22Rv1 (cell line): ENCODE data around the gene SLC14A1.

Source experiments
- ZFX ChIP-seq: fragments of 450-650 bp; IDR thresholded peaks from 2 replicates; pipeline ENCODE4 v1.6.1; 2017; ENCODE audit warnings: antibody characterized with exemption, borderline replicate concordance
- TF ChIP-seq, protein P1 (sequence below): fragments of 450-650 bp; IDR thresholded peaks from 2 replicates; pipeline ENCODE4 v1.5.1; 2017; ENCODE audit warnings: mild to moderate bottlenecking

DNA sequence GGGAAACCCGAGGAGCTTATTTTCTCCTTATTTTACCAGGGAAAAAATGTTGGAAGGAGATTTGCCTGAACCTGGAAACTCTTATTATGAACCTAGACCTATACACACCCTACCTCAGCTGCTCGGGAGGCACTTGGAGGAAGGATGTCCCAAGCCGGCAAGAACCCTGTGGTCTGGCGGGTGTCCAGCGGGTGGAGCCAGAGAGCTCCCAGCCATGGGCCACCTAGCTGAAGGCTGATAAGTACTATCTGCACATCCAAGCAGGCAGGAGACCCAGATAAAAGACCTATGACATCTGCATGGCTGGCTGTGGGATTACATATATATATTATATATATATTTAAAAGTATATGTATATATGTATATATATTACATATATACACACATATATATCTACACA lies 1.1 kb upstream of the SLC14A1 start:
- TF ChIP-seq, protein P1, sequence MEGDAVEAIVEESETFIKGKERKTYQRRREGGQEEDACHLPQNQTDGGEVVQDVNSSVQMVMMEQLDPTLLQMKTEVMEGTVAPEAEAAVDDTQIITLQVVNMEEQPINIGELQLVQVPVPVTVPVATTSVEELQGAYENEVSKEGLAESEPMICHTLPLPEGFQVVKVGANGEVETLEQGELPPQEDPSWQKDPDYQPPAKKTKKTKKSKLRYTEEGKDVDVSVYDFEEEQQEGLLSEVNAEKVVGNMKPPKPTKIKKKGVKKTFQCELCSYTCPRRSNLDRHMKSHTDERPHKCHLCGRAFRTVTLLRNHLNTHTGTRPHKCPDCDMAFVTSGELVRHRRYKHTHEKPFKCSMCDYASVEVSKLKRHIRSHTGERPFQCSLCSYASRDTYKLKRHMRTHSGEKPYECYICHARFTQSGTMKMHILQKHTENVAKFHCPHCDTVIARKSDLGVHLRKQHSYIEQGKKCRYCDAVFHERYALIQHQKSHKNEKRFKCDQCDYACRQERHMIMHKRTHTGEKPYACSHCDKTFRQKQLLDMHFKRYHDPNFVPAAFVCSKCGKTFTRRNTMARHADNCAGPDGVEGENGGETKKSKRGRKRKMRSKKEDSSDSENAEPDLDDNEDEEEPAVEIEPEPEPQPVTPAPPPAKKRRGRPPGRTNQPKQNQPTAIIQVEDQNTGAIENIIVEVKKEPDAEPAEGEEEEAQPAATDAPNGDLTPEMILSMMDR = peak; percentile 86
- no peak for TF ChIP-seq ZFX
